Adrenal gland (tissue), 12 donors: ENCODE results near the gene THAP8. TPM values are rescaled to one million over a fixed set of nuclear protein-coding genes. Genes with fewer than 3 reads are reported as not detected.

Experiments
- DNase-seq, 7 donors: peaks; one replicate each; pipeline ENCODE4 v3.0.0-alpha.2; 2019 to 2020
- H3K27ac ChIP-seq, 5 donors: fragments of 200-600 bp; sonication (generic) in 4 of 5; 1 replicate in 3 of 5; 2 replicates in 2 of 5; pipeline versions ENCODE4 v1.5.1 to v1.8.0; 2016 to 2020; ENCODE audit warnings: mild to moderate bottlenecking in 1 of 5
- H3K27me3 ChIP-seq: fragments of 200-600 bp; 2 replicates; pipeline ENCODE4 v1.8.0; 2021
- H3K36me3 ChIP-seq, 2 donors: fragments of 200-600 bp; replicated peaks in 1 of 2; 1 replicate in 1 of 2; 2 replicates in 1 of 2; pipeline versions ENCODE4 v1.5.1 to v1.8.0; 2018 to 2022
- H3K4me1 ChIP-seq, 2 donors: fragments of 200-600 bp; replicated peaks in 1 of 2; 1 replicate in 1 of 2; 2 replicates in 1 of 2; pipeline versions ENCODE4 v1.5.1 to v1.8.0; 2018 to 2021
- H3K4me3 ChIP-seq, 4 donors: fragments of 200-600 bp; sonication (generic) in 3 of 4; one replicate each; pipeline ENCODE4 v1.5.1; 2016 to 2018
- H3K9me3 ChIP-seq, 3 donors: fragments of 200-600 bp; sonication (generic) in 1 of 3; replicated peaks in 1 of 3; 1 replicate in 2 of 3; 2 replicates in 1 of 3; pipeline versions ENCODE4 v1.5.1 to v1.8.0; 2016 to 2021
- POLR2A ChIP-seq, 2 donors: fragments of 450-650 bp; IDR thresholded peaks; one replicate each; pipeline ENCODE4 v1.6.1; 2017; ENCODE audit warnings: antibody characterized with exemption in 2 of 2, mild to moderate bottlenecking in 2 of 2, moderate library complexity in 1 of 2
- WGBS, 4 donors: extraction: QIAGEN DNeasy Blood & Tissue Kit in 2 of 4; methylation state at CpG; one replicate each; pipeline versions ENCODE4 v1.1.5 to v1.1.7; 2013 to 2017; 5-methylcytosine and 5-hydroxymethylcytosine counted together
- intact Hi-C, 2 donors: fragments of 100-400 bp; cut with DNase I; formaldehyde crosslinking; loops; one replicate each; pipeline versions ENCODE4 v1.14.1 to v1.15.0; 2022 to 2023
- polyA plus RNA-seq, 3 donors: library from polyadenylated mRNA; stranded (reverse); fragments of 200-250 nt in 2 of 3; fragments of 350-450 nt in 1 of 3; fragmentation: Illumina TruSeq in 1 of 3; extraction: RNeasy Lipid Tissue Mini Kit (QIAGEN cat#74804) in 1 of 3; gene quantifications; one replicate each; pipeline ENCODE4 v1.2.3, GENCODE V29; 2013 to 2014
- total RNA-seq, 9 donors: library from RNA; depleted of rRNA in 4 of 9; stranded (reverse); fragments of >200 nt in 4 of 9; fragments of 120-200 nt in 1 of 9; fragmentation: NEBNext Ultra II Directional in 1 of 9; extraction: Animal tissue kit (Norgen Biotek cat#: 25700) in 1 of 9; gene quantifications; one replicate each; pipeline versions ENCODE4 v1.1.0 to v1.2.4, GENCODE V29; 2013 to 2023
- TF ChIP-seq, protein P1 (sequence below), 6 experiments: fragments of 450-650 bp in 4 of 6; fragments of 200-600 bp in 2 of 6; sonication (generic) in 1 of 6; IDR thresholded peaks; 1 replicate in 5 of 6; 2 replicates in 1 of 6; pipeline versions ENCODE4 v1.5.1 to v1.8.0; 2016 to 2021; ENCODE audit warnings: antibody characterized with exemption in 6 of 6, mild to moderate bottlenecking in 2 of 6, moderate library complexity in 1 of 6
- donor health status: healthy with polysubstance abuse.
- donor health status: Bipolar disorder and iron deficiency.
- donor health status: DM: yes; HTN: yes; CAD: no.
- donor health status: DM: no; HTN: no; CAD: no.
- donor health status: DM: no; HTN: no; CAD: no.
- donor health status: DM: yes; HTN: yes; CAD: no.

THAP8 gene
- total and polyA plus RNA-seq, 12 donors, result 3.2 to 15.9 (median 5.9) TPM

DNA sequence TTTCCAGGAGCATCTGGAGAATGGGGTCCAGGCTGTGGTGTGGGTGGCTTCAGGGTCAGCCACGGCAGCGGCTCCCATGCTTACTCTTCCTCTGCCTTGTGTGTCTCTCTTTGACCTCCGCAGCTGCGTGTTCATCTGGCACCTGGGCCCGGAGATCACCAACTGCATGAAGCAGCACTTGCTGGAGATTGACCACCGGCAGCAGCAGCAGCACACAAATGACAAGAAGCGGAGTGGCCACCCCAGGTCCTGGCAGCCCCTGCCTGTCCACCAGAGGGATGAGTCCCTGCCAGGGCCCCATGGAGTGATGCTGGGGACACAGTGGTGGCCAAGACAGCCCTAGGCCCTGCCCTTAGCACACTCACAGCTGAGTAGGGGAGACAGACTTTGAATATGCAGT, 38.5 kb upstream of the THAP8 start:
- 93 to 99% (median 96%) methylated on average over 6 to 7 of the region's 7 CpGs; no CpG with 5 or more reads in 1 of the 4 donors for WGBS, 4 donors
- no peaks in the 10 kb centered on the region for H3K9me3 ChIP-seq
- H3K27me3 ChIP-seq, result no peaks in the 10 kb centered on the region
- intact Hi-C loops, result no loop called here
- no peak overlapping the region for H3K4me3 ChIP-seq
- no peak overlapping the region for H3K27ac ChIP-seq
- no peaks in the 10 kb centered on the region for H3K36me3 ChIP-seq
- TF ChIP-seq, protein P1, sequence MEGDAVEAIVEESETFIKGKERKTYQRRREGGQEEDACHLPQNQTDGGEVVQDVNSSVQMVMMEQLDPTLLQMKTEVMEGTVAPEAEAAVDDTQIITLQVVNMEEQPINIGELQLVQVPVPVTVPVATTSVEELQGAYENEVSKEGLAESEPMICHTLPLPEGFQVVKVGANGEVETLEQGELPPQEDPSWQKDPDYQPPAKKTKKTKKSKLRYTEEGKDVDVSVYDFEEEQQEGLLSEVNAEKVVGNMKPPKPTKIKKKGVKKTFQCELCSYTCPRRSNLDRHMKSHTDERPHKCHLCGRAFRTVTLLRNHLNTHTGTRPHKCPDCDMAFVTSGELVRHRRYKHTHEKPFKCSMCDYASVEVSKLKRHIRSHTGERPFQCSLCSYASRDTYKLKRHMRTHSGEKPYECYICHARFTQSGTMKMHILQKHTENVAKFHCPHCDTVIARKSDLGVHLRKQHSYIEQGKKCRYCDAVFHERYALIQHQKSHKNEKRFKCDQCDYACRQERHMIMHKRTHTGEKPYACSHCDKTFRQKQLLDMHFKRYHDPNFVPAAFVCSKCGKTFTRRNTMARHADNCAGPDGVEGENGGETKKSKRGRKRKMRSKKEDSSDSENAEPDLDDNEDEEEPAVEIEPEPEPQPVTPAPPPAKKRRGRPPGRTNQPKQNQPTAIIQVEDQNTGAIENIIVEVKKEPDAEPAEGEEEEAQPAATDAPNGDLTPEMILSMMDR (IDR thresholded peaks at IDR 0.05), result no peak
- no peak for TF ChIP-seq POLR2A (IDR thresholded peaks at IDR 0.05)
- DNase-seq, result no peak
- H3K4me1 ChIP-seq, result no peaks in the 10 kb centered on the region

DNA sequence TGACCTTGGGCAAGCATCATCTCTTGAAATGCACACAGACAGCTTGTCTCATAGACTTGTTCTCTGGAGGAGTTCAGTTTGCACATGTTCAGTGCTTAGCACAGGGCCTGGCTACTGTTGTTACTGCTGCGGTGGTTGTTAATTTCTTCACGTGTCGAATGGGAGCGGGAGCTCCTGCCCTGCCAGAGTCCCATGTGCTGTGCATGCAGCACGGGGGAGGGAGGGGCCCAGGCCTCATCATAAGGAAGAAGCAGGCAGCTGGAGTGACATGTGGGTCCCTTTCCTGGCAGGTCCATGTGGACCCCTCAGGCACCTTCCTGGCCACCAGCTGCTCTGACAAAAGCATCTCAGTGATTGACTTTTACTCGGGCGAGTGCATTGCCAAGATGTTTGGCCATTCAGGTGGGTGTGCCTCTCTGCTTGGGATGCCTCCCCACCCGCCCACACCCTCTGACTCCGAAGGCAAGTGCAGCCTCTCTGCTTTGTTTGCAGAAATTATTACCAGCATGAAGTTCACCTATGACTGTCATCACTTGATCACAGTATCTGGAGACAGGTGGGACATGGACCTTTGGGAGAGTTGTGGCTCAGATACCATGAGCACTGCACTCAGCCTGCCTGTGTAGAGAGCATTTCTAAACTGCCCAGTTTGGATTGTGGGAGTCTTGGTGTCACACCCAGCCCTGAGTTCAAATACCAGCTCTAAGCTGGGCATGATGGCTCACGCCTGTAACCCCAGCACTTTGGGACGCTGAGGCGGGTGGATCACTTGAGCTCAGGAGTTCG, 37.0 kb upstream of the THAP8 start:
- Histone ChIP-seq H3K9me3 (no peaks in the 10 kb centered on the region), H3K36me3 (no peaks in the 10 kb centered on the region), H3K4me3 (no peak overlapping the region), H3K27ac (no peak overlapping the region), H3K27me3 (no peaks in the 10 kb centered on the region), H3K4me1 (no peaks in the 10 kb centered on the region)
- WGBS, 4 donors, result 78 to 97% (median 89%) methylated on average over 11 to 13 of the region's 13 CpGs
- TF ChIP-seq, protein P1 (IDR thresholded peaks at IDR 0.05), result no peak
- TF ChIP-seq POLR2A (IDR thresholded peaks at IDR 0.05), result no peak
- intact Hi-C loops, result no loop called here
- no peak for DNase-seq

DNA sequence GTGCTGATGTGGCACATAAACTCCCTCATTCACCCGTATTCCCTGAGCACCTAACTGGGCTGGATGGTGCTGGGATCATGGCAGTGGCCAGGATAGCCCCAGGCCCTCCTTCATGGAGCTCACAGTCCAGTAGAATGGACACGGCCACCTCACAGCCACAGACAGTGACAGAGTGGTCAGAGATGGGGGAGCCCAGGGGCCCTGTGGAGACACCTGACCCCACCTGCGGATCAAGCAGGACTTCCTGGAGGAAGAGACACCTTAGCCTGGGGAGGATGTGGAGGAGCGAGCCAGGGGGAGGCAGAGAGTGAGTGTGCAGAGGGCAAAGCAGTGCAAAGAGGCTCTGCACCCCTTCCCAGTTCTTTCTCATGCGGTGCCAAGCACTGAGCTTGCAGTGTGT, 35.8 kb upstream of the THAP8 start:
- intact Hi-C loops, result no loop called here
- H3K4me3 ChIP-seq, result no peak overlapping the region
- no peak overlapping the region for H3K27ac ChIP-seq
- no peak for DNase-seq
- H3K36me3 ChIP-seq, result no peaks in the 10 kb centered on the region
- no peak for TF ChIP-seq POLR2A (IDR thresholded peaks at IDR 0.05)
- TF ChIP-seq, protein P1 (IDR thresholded peaks at IDR 0.05), result no peak
- 92 to 100% (median 95%) methylated on average over 5 of the region's 5 CpGs for WGBS, 4 donors
- no peaks in the 10 kb centered on the region for H3K9me3 ChIP-seq
- H3K4me1 ChIP-seq, result no peaks in the 10 kb centered on the region
- H3K27me3 ChIP-seq, result no peaks in the 10 kb centered on the region

DNA sequence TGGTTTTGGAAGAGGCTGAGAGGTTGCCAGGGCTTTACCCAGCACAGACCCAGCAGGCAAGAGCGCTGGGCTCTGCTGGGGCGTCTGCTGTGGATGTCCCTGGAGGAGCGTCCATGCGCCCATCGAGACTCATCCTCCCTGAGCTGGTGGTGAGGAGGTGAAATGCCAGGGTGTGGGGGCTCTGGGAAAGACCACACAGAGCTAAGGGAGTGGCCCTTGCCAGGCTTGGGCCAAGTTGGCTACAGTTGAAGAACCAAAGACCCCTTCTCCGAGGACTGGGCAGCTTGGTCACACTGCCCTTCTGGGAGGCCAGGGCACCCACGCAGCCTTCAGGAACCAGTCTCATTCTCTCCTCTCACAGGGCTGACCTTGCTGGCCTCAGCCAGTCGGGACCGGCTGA, 32.2 kb upstream of the THAP8 start:
- H3K4me3 ChIP-seq, result no peak overlapping the region
- no peaks in the 10 kb centered on the region for H3K9me3 ChIP-seq
- H3K4me1 ChIP-seq, result no peaks in the 10 kb centered on the region
- WGBS, 4 donors, result 89 to 98% (median 93%) methylated on average over 8 to 9 of the region's 9 CpGs
- H3K36me3 ChIP-seq, result no peaks in the 10 kb centered on the region
- no peak overlapping the region for H3K27ac ChIP-seq
- intact Hi-C loops, result no loop called here
- H3K27me3 ChIP-seq, result no peaks in the 10 kb centered on the region
- TF ChIP-seq, protein P1 (IDR thresholded peaks at IDR 0.05), result no peak
- no peak for TF ChIP-seq POLR2A (IDR thresholded peaks at IDR 0.05)
- DNase-seq, result no peak
